A549 (cell line): ENCODE measurements around the gene TMEM165.

ENCODE experiments used
- CBX2 ChIP-seq: fragments of 200-600 bp; sonication (generic); IDR thresholded peaks from 2 replicates; pipeline ENCODE4 v1.6.1; 2016; ENCODE audit warnings: low read depth, mild to moderate bottlenecking, borderline replicate concordance
- CBX8 ChIP-seq: fragments of 200-600 bp; sonication (generic); IDR thresholded peaks from 2 replicates; pipeline ENCODE4 v1.6.1; 2016
- CEBPB ChIP-seq, 2 experiments: fragments of >200 bp in 1 of 2; sonication (Bioruptor Twin) in 1 of 2; formaldehyde crosslinking in 1 of 2; IDR thresholded peaks; 2 replicates each; pipeline ENCODE4 v1.6.1; 2012 to 2016
- CTCF ChIP-seq: fragments of >200 bp; sonication (Bioruptor Twin); formaldehyde crosslinking; IDR thresholded peaks from 3 replicates; pipeline ENCODE4 v1.5.1; 2016
- ELK1 ChIP-seq: fragments of 150-350 bp; IDR thresholded peaks from 2 replicates; pipeline ENCODE4 v1.6.1; 2014; ENCODE audit warnings: low read depth, mild to moderate bottlenecking, low read length
- EP300 ChIP-seq, 2 experiments: fragments of >200 bp; sonication (Bioruptor Twin); formaldehyde crosslinking; IDR thresholded peaks; 2 replicates in 1 of 2; 3 replicates in 1 of 2; pipeline ENCODE4 v1.6.1; 2016 to 2017
- FOXS1 ChIP-seq: fragments of 250-450 bp; sonication (Bioruptor Pico); IDR thresholded peaks from 2 replicates; pipeline ENCODE4 v1.5.0; 2020; ENCODE audit warnings: mild to moderate bottlenecking, moderate library complexity
- HOXA7 ChIP-seq: fragments of 250-450 bp; sonication (Bioruptor Pico); IDR thresholded peaks from 2 replicates; pipeline ENCODE4 v1.5.0; 2020; ENCODE audit warnings: mild to moderate bottlenecking, moderate library complexity
- JUN ChIP-seq, 2 experiments: fragments of >200 bp; sonication (Bioruptor Twin); formaldehyde crosslinking; IDR thresholded peaks; 2 replicates in 1 of 2; 3 replicates in 1 of 2; pipeline ENCODE4 v1.6.1; 2016 to 2017
- NR3C1 ChIP-seq: fragments of >200 bp; sonication (Bioruptor Twin); formaldehyde crosslinking; IDR thresholded peaks from 3 replicates; pipeline ENCODE4 v1.6.1; 2017
- POLR2A ChIP-seq: IDR thresholded peaks from 2 replicates; pipeline ENCODE4 v1.6.1; 2012; ENCODE audit warnings: mild to moderate bottlenecking, low read length
- RFX5 ChIP-seq: fragments of 450-650 bp; IDR thresholded peaks from 2 replicates; pipeline ENCODE4 v1.7.1; 2014; ENCODE audit warnings: antibody characterized with exemption, mild to moderate bottlenecking, moderate library complexity
- ZNF302 ChIP-seq: fragments of 250-450 bp; sonication (Bioruptor Pico); IDR thresholded peaks from 2 replicates; pipeline ENCODE4 v1.9.0; 2021; ENCODE audit warnings: inconsistent platforms, mild to moderate bottlenecking, moderate library complexity
- TF ChIP-seq, protein P1 (sequence below): fragments of 450-650 bp; IDR thresholded peaks from 2 replicates; pipeline ENCODE4 v1.6.1; 2014; ENCODE audit warnings: antibody characterized with exemption

DNA sequence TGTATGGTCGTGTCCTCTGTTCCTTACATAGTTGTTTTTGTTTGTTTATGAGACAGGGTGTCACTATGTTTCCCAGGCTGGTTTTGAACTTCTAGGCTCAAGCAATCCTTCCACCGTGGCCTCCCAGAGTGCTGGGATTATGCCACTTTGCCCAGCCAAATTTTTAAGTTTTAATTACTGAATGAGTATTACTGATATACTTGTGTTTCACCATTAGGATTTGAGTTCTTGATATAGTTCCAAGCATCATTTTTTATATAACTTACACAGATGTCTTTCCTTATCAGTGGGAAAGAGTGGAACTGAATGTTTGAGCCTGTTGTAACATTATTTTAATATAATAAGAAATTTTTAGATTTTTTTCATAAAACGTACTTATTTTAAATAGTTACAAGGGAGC lies 20.4 kb downstream of the TMEM165 start:
- TF ChIP-seq ELK1 = no peak
- TF ChIP-seq EP300 (IDR thresholded peaks at IDR 0.05) = no peak
- no peak for TF ChIP-seq POLR2A
- no peak for TF ChIP-seq CTCF
- no peak for TF ChIP-seq NR3C1
- no peak for TF ChIP-seq HOXA7
- TF ChIP-seq JUN (IDR thresholded peaks at IDR 0.05) = no peak
- no peak for TF ChIP-seq RFX5
- TF ChIP-seq ZNF302 (CRISPR knock-in tag) = no peak
- no peak for TF ChIP-seq CEBPB (IDR thresholded peaks at IDR 0.05)
- no peak for TF ChIP-seq FOXS1 (CRISPR knock-in tag)
- no peak for TF ChIP-seq CBX2
- TF ChIP-seq CBX8 = no peak
- TF ChIP-seq, protein P1, sequence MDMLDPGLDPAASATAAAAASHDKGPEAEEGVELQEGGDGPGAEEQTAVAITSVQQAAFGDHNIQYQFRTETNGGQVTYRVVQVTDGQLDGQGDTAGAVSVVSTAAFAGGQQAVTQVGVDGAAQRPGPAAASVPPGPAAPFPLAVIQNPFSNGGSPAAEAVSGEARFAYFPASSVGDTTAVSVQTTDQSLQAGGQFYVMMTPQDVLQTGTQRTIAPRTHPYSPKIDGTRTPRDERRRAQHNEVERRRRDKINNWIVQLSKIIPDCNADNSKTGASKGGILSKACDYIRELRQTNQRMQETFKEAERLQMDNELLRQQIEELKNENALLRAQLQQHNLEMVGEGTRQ = no peak
